Activated T-cell treated with anti-CD3 and anti-CD28 coated beads for 48 hours (primary cell): Measurements from ENCODE around the gene VAPB.

Experiments
- DNase-seq: peaks from one replicate; pipeline ENCODE4 v3.0.0-alpha.2; 2020; ENCODE audit warnings: low read depth

The VAPB gene

GRCh38 chr20:58378704-58379103, 10.3 kb upstream of the VAPB start:
- DNase-seq, result no peak

GRCh38 chr20:58381627-58382026, 7.4 kb upstream of the VAPB start:
- DNase-seq, result no peak

- DNase-seq, result no peak
Measured at GRCh38 chr20:58382096-58382495, 6.9 kb upstream of the VAPB start.

GRCh38 chr20:58384821-58385220, 4.2 kb upstream of the VAPB start:
- no peak for DNase-seq

GRCh38 chr20:58388028-58388601, 914 bp upstream of the VAPB start:
- DNase-seq, result no peak

GRCh38 chr20:58389324-58389967, 417 bp downstream of the VAPB start:
- peak; percentile 24 for DNase-seq

GRCh38 chr20:58389968-58390658, 1.1 kb downstream of the VAPB start:
- no peak for DNase-seq

- DNase-seq, result no peak
Measured at GRCh38 chr20:58390659-58391035, 1.6 kb downstream of the VAPB start.

- DNase-seq, result no peak
Measured at GRCh38 chr20:58392286-58392685, 3.3 kb downstream of the VAPB start.

GRCh38 chr20:58393299-58393698, 4.3 kb downstream of the VAPB start:
- DNase-seq, result no peak

GRCh38 chr20:58394801-58395200, 5.8 kb downstream of the VAPB start:
- DNase-seq, result no peak

- no peak for DNase-seq
Measured at GRCh38 chr20:58395604-58396003, 6.6 kb downstream of the VAPB start.

- DNase-seq, result no peak
Measured at GRCh38 chr20:58397429-58397828, 8.4 kb downstream of the VAPB start.

GRCh38 chr20:58398254-58398653, 9.2 kb downstream of the VAPB start:
- no peak for DNase-seq

GRCh38 chr20:58399926-58400325, 10.9 kb downstream of the VAPB start:
- DNase-seq, result no peak

- no peak for DNase-seq
Measured at GRCh38 chr20:58401162-58401561, 12.1 kb downstream of the VAPB start.

GRCh38 chr20:58402305-58402704, 13.3 kb downstream of the VAPB start:
- DNase-seq, result no peak

- DNase-seq, result no peak
Measured at GRCh38 chr20:58402827-58403226, 13.8 kb downstream of the VAPB start.

GRCh38 chr20:58403272-58403671, 14.2 kb downstream of the VAPB start:
- no peak for DNase-seq

GRCh38 chr20:58405504-58406291, 16.7 kb downstream of the VAPB start:
- DNase-seq, result no peak

GRCh38 chr20:58406422-58407001, 17.5 kb downstream of the VAPB start:
- DNase-seq, result no peak

GRCh38 chr20:58407201-58407873, 18.3 kb downstream of the VAPB start:
- DNase-seq, result no peak
